ENCODE measurements around the gene GRK5.

The GRK5 gene

GRCh38 chr10:119406601-119407253, 199.4 kb downstream of the GRK5 start:
- Histone ChIP-seq H3K27me3 (ENCODE audit: control insufficient read depth in 5 of 5, insufficient read depth in 4 of 5, low read length in 5 of 5) (peaks cover 0 to 4% (median 0%) of the 10 kb centered on the region in 5 donors), H3K9ac (ENCODE audit: low read length in 5 of 5) (peak overlapping the region in 1 of 5 donors; percentile 25), H3K36me3 (ENCODE audit: control insufficient read depth in 5 of 5, insufficient read depth in 5 of 5, low read length in 5 of 5) (peaks cover 0 to 2% (median 0%) of the 10 kb centered on the region in 5 donors), H3K4me3 (ENCODE audit: low read depth in 1 of 5, low read length in 5 of 5) (peak overlapping the region in 1 of 5 donors; percentile 5), H3K4me1 (ENCODE audit: control insufficient read depth in 5 of 5, insufficient read depth in 5 of 5, low read length in 5 of 5) (peaks cover 4 to 65% (median 22%) of the 10 kb centered on the region in 5 donors), H3K27ac (ENCODE audit: low read depth, low read length) (peak overlapping the region; percentile 27), H3K9me3 (ENCODE audit: control insufficient read depth in 5 of 5, low read length in 5 of 5) (no peaks in the 10 kb centered on the region)

DNA sequence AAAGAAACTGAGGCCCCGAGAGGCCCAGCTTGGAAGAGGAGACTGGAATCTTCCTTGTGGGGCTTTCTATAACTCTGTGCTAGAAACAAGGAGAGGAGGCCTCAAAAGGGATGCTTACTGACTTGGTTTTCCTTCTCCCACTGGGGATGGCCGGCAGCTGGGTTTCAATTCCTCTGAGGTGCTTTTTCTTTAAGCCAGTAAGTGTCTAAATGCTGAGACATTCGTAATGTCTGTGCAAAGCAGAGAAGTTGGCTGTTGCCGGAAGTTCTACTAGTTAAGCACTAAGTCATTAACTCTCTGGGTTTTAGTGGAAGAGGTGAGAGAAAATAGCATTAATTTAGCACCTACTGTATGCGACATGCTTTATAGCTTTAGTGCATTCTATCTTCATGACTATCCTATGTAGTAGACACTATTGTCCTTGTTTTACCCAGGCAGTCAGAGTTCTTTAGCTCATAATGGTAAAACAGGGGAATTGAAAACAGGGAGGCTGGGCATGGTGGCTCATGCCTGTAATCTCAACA, 199.9 kb downstream of the GRK5 start:
- Histone ChIP-seq H3K27ac (ENCODE audit: low read depth, low read length) (no peak overlapping the region), H3K9ac (ENCODE audit: low read length in 5 of 5) (no peak overlapping the region), H3K4me1 (ENCODE audit: control insufficient read depth in 5 of 5, insufficient read depth in 5 of 5, low read length in 5 of 5) (peaks cover 2 to 63% (median 22%) of the 10 kb centered on the region in 5 donors), H3K9me3 (ENCODE audit: control insufficient read depth in 5 of 5, low read length in 5 of 5) (no peaks in the 10 kb centered on the region), H3K4me3 (ENCODE audit: low read depth in 1 of 5, low read length in 5 of 5) (no peak overlapping the region), H3K27me3 (ENCODE audit: control insufficient read depth in 5 of 5, insufficient read depth in 4 of 5, low read length in 5 of 5) (no peaks in the 10 kb centered on the region), H3K36me3 (ENCODE audit: control insufficient read depth in 5 of 5, insufficient read depth in 5 of 5, low read length in 5 of 5) (peaks cover 0 to 2% (median 0%) of the 10 kb centered on the region in 5 donors)

- Histone ChIP-seq H3K9me3 (ENCODE audit: control insufficient read depth in 5 of 5, low read length in 5 of 5) (no peaks in the 10 kb centered on the region), H3K4me3 (ENCODE audit: low read depth in 1 of 5, low read length in 5 of 5) (no peak overlapping the region), H3K4me1 (ENCODE audit: control insufficient read depth in 5 of 5, insufficient read depth in 5 of 5, low read length in 5 of 5) (peaks cover 2 to 70% (median 29%) of the 10 kb centered on the region in 5 donors)
Observed at GRCh38 chr10:119408072-119408471, 200.7 kb downstream of the GRK5 start.

GRCh38 chr10:119408969-119409371, 201.6 kb downstream of the GRK5 start:
- peaks cover 0 to 2% (median 0%) of the 10 kb centered on the region in 5 donors for H3K36me3 ChIP-seq (ENCODE audit: control insufficient read depth in 5 of 5, insufficient read depth in 5 of 5, low read length in 5 of 5)
- H3K4me1 ChIP-seq (ENCODE audit: control insufficient read depth in 5 of 5, insufficient read depth in 5 of 5, low read length in 5 of 5), result peaks cover 2 to 79% (median 36%) of the 10 kb centered on the region in 5 donors
- H3K27me3 ChIP-seq (ENCODE audit: control insufficient read depth in 5 of 5, insufficient read depth in 4 of 5, low read length in 5 of 5), result no peaks in the 10 kb centered on the region
- H3K4me3 ChIP-seq (ENCODE audit: low read depth in 1 of 5, low read length in 5 of 5), result no peak overlapping the region
- H3K27ac ChIP-seq (ENCODE audit: low read depth, low read length), result no peak overlapping the region
- H3K9ac ChIP-seq (ENCODE audit: low read length in 5 of 5), result no peak overlapping the region
- H3K9me3 ChIP-seq (ENCODE audit: control insufficient read depth in 5 of 5, low read length in 5 of 5), result no peaks in the 10 kb centered on the region

More at GRCh38 chr10:119408072-119408471, 200.7 kb downstream of the GRK5 start:
- H3K9ac ChIP-seq (ENCODE audit: low read length in 5 of 5), result no peak overlapping the region
- H3K27me3 ChIP-seq (ENCODE audit: control insufficient read depth in 5 of 5, insufficient read depth in 4 of 5, low read length in 5 of 5), result no peaks in the 10 kb centered on the region
- H3K36me3 ChIP-seq (ENCODE audit: control insufficient read depth in 5 of 5, insufficient read depth in 5 of 5, low read length in 5 of 5), result peaks cover 0 to 2% (median 0%) of the 10 kb centered on the region in 5 donors
- no peak overlapping the region for H3K27ac ChIP-seq (ENCODE audit: low read depth, low read length)

GRCh38 chr10:119409385-119409784, 202.0 kb downstream of the GRK5 start:
- Histone ChIP-seq H3K9ac (ENCODE audit: low read length in 5 of 5) (no peak overlapping the region), H3K36me3 (ENCODE audit: control insufficient read depth in 5 of 5, insufficient read depth in 5 of 5, low read length in 5 of 5) (peaks cover 0 to 2% (median 0%) of the 10 kb centered on the region in 5 donors), H3K4me3 (ENCODE audit: low read depth in 1 of 5, low read length in 5 of 5) (no peak overlapping the region), H3K4me1 (ENCODE audit: control insufficient read depth in 5 of 5, insufficient read depth in 5 of 5, low read length in 5 of 5) (peaks cover 2 to 76% (median 40%) of the 10 kb centered on the region in 5 donors), H3K27ac (ENCODE audit: low read depth, low read length) (no peak overlapping the region), H3K9me3 (ENCODE audit: control insufficient read depth in 5 of 5, low read length in 5 of 5) (no peaks in the 10 kb centered on the region), H3K27me3 (ENCODE audit: control insufficient read depth in 5 of 5, insufficient read depth in 4 of 5, low read length in 5 of 5) (peaks cover 0 to 3% (median 0%) of the 10 kb centered on the region in 5 donors)

- Histone ChIP-seq H3K9ac (ENCODE audit: low read length in 5 of 5) (no peak overlapping the region), H3K27me3 (ENCODE audit: control insufficient read depth in 5 of 5, insufficient read depth in 4 of 5, low read length in 5 of 5) (peaks cover 0 to 4% (median 0%) of the 10 kb centered on the region in 5 donors), H3K4me3 (ENCODE audit: low read depth in 1 of 5, low read length in 5 of 5) (no peak overlapping the region), H3K4me1 (ENCODE audit: control insufficient read depth in 5 of 5, insufficient read depth in 5 of 5, low read length in 5 of 5) (peaks cover under 1 to 73% (median 37%) of the 10 kb centered on the region in 5 donors), H3K9me3 (ENCODE audit: control insufficient read depth in 5 of 5, low read length in 5 of 5) (no peaks in the 10 kb centered on the region), H3K36me3 (ENCODE audit: control insufficient read depth in 5 of 5, insufficient read depth in 5 of 5, low read length in 5 of 5) (peaks cover 0 to 2% (median 0%) of the 10 kb centered on the region in 5 donors), H3K27ac (ENCODE audit: low read depth, low read length) (peak overlapping the region; percentile 37)
Observed at GRCh38 chr10:119409906-119410305, 202.5 kb downstream of the GRK5 start.

DNA sequence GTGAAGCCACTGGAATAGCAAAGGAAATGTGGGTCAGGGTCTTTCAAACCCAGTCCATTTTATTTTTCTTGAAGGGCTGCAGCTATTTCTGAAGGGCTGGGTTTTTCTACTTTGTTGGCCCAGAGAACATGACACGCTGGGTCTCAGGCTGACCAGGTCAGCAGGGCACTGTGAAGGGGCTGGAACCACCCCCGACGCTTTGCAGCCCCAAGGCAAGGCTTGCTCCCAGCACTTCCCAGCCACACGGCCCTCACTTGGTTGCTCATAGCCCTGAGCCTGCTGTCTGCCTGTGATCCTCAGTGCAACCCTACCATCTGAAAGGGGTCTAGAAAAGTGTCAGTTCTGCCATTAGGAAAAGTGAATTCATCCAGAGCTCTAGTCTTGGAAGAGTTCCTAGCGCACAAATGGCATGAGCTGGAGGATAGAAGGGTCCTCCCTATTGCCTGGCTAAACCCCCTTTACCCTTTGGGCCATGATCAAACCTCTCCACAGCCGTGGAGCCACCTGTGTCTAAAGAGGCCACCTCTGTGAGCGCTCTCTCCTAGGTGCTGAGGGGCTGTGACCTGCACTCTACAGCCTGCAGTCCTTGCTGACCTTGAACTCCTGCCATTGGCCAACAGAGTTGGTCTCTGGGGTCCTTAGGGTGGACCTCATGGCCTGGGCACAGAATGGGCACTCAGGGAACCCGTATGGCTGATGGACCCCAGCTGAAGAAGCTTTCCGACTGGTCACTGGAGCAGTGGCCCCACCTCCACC, 203.2 kb downstream of the GRK5 start:
- no peak overlapping the region for H3K4me3 ChIP-seq (ENCODE audit: low read depth in 1 of 5, low read length in 5 of 5)
- H3K27me3 ChIP-seq (ENCODE audit: control insufficient read depth in 5 of 5, insufficient read depth in 4 of 5, low read length in 5 of 5), result peaks cover 0 to 4% (median 0%) of the 10 kb centered on the region in 5 donors
- no peak overlapping the region for H3K9ac ChIP-seq (ENCODE audit: low read length in 5 of 5)
- H3K36me3 ChIP-seq (ENCODE audit: control insufficient read depth in 5 of 5, insufficient read depth in 5 of 5, low read length in 5 of 5), result peaks cover 0 to 2% (median 0%) of the 10 kb centered on the region in 5 donors
- no peaks in the 10 kb centered on the region for H3K9me3 ChIP-seq (ENCODE audit: control insufficient read depth in 5 of 5, low read length in 5 of 5)
- H3K27ac ChIP-seq (ENCODE audit: low read depth, low read length), result peak overlapping the region; percentile 37
- H3K4me1 ChIP-seq (ENCODE audit: control insufficient read depth in 5 of 5, insufficient read depth in 5 of 5, low read length in 5 of 5), result peaks cover 0 to 66% (median 34%) of the 10 kb centered on the region in 5 donors

- H3K4me1 ChIP-seq (ENCODE audit: control insufficient read depth in 5 of 5, insufficient read depth in 5 of 5, low read length in 5 of 5), result peaks cover 0 to 55% (median 29%) of the 10 kb centered on the region in 5 donors
- peaks cover 0 to 2% (median 0%) of the 10 kb centered on the region in 5 donors for H3K36me3 ChIP-seq (ENCODE audit: control insufficient read depth in 5 of 5, insufficient read depth in 5 of 5, low read length in 5 of 5)
- no peaks in the 10 kb centered on the region for H3K9me3 ChIP-seq (ENCODE audit: control insufficient read depth in 5 of 5, low read length in 5 of 5)
- H3K4me3 ChIP-seq (ENCODE audit: low read depth in 1 of 5, low read length in 5 of 5), result no peak overlapping the region
- H3K27ac ChIP-seq (ENCODE audit: low read depth, low read length), result peak overlapping the region; percentile 17
- peaks cover 0 to 4% (median 0%) of the 10 kb centered on the region in 5 donors for H3K27me3 ChIP-seq (ENCODE audit: control insufficient read depth in 5 of 5, insufficient read depth in 4 of 5, low read length in 5 of 5)
- H3K9ac ChIP-seq (ENCODE audit: low read length in 5 of 5), result peak overlapping the region in 2 of 5 donors; percentile 29 to 63
Observed at GRCh38 chr10:119412244-119413092, 205.1 kb downstream of the GRK5 start.

DNA sequence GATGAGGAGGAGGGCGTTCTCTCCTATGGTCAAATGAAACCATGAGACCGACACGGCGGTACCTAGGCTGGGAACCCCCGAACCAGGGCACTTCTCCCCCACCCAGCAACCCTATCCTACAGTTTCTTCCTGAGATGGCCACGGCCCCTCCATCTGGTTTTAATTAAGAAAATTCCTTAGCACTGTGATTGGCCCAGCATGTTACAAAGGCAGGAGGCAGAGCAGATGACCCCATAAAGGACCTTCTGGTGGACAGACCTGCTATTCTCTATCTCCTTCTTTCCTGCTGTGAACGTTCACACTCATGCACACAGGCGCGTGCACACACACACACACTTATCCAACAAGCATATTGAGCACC, 205.7 kb downstream of the GRK5 start:
- Histone ChIP-seq H3K27ac (ENCODE audit: low read depth, low read length) (peak overlapping the region; percentile 17), H3K4me1 (ENCODE audit: control insufficient read depth in 5 of 5, insufficient read depth in 5 of 5, low read length in 5 of 5) (peaks cover 0 to 54% (median 29%) of the 10 kb centered on the region in 5 donors), H3K36me3 (ENCODE audit: control insufficient read depth in 5 of 5, insufficient read depth in 5 of 5, low read length in 5 of 5) (peaks cover 0 to 5% (median 0%) of the 10 kb centered on the region in 5 donors), H3K9ac (ENCODE audit: low read length in 5 of 5) (no peak overlapping the region), H3K9me3 (ENCODE audit: control insufficient read depth in 5 of 5, low read length in 5 of 5) (no peaks in the 10 kb centered on the region), H3K27me3 (ENCODE audit: control insufficient read depth in 5 of 5, insufficient read depth in 4 of 5, low read length in 5 of 5) (peaks cover 0 to 4% (median 0%) of the 10 kb centered on the region in 5 donors), H3K4me3 (ENCODE audit: low read depth in 1 of 5, low read length in 5 of 5) (no peak overlapping the region)
